ENCODE data around the gene LAMA2. TPM values are rescaled to one million over a fixed set of nuclear protein-coding genes. Genes with fewer than 3 reads are reported as not detected.

Gene LAMA2
- total RNA-seq, 1 donor from 2014 or later: 185 TPM

DNA sequence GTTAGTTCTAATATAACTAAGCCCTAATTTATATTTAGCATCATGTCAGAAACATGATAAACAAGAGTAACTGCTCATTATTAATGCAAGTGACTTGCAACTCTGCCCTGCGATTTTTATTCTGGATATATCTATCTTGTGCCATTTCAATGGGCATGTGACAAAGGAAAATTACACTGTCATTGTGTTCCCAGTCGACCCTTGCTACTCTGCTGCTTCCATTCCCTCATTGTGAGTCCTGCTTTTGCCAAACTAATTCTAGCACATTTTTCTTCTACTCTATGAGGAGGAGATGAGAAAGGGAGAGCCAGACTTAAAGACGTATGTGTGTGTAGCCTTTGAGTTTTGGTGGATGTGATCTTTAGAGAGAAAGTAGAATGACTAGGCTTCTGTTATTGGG lies 551.2 kb downstream of the LAMA2 start:
- TF ChIP-seq, protein P1, sequence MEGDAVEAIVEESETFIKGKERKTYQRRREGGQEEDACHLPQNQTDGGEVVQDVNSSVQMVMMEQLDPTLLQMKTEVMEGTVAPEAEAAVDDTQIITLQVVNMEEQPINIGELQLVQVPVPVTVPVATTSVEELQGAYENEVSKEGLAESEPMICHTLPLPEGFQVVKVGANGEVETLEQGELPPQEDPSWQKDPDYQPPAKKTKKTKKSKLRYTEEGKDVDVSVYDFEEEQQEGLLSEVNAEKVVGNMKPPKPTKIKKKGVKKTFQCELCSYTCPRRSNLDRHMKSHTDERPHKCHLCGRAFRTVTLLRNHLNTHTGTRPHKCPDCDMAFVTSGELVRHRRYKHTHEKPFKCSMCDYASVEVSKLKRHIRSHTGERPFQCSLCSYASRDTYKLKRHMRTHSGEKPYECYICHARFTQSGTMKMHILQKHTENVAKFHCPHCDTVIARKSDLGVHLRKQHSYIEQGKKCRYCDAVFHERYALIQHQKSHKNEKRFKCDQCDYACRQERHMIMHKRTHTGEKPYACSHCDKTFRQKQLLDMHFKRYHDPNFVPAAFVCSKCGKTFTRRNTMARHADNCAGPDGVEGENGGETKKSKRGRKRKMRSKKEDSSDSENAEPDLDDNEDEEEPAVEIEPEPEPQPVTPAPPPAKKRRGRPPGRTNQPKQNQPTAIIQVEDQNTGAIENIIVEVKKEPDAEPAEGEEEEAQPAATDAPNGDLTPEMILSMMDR (IDR thresholded peaks at IDR 0.05; ENCODE audit: borderline replicate concordance): no peak
- DNase-seq: no peak
- Histone ChIP-seq H3K27me3 (ENCODE audit: low read depth) (no peaks in the 10 kb centered on the region), H3K4me3 (no peak overlapping the region), H3K27ac (replicated peaks) (peak overlapping the region; percentile 57), H3K36me3 (peaks cover 10% of the 10 kb centered on the region), H3K9me3 (replicated peaks) (no peaks in the 10 kb centered on the region), H3K4me1 (peaks cover 23% of the 10 kb centered on the region)
- intact Hi-C loops (cut with micrococcal nuclease): no loop called here

DNA sequence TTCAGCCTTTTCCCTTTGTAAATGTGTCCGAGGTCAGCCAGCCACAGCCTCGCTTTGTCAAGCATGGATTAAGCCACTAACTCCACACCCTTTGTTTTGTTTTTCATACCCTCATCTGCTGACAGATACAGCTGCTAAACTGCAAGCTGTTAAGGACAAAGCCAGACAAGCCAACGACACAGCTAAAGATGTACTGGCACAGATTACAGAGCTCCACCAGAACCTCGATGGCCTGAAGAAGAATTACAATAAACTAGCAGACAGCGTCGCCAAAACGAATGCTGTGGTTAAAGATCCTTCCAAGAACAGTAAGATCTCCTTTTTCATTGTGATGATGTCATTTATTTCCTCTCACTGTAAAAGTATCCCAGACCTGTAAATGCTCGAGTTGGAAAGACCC lies 557.8 kb downstream of the LAMA2 start:
- Histone ChIP-seq H3K4me1 (peaks cover 44% of the 10 kb centered on the region), H3K27me3 (ENCODE audit: low read depth) (no peaks in the 10 kb centered on the region), H3K4me3 (no peak overlapping the region), H3K27ac (replicated peaks) (peak overlapping the region; percentile 63), H3K36me3 (peaks cover 11% of the 10 kb centered on the region), H3K9me3 (replicated peaks) (no peaks in the 10 kb centered on the region)
- DNase-seq: no peak
- TF ChIP-seq, protein P1 (IDR thresholded peaks at IDR 0.05; ENCODE audit: borderline replicate concordance): peak; percentile 26
- intact Hi-C loops (cut with micrococcal nuclease): no loop called here

DNA sequence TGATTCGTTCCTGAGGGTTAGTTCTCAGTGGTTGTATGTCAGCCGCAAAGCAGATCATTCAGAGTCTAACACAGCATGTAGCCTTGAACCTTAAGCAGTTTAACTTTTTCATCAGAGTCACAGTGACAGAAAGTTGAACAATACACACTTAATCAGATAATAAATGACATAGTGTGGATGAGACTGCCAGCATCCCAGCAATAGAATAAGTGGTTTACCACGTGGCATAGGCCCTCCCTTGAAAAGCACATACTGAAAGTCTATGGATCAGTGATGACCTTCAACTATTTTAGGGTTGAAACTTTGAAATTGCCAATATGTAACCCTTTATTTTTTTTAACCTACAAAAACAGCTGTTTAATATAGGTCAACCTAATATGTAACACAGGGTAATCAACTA lies 561.7 kb downstream of the LAMA2 start:
- DNase-seq: no peak
- Histone ChIP-seq H3K4me1 (peaks cover 32% of the 10 kb centered on the region), H3K4me3 (no peak overlapping the region), H3K9me3 (replicated peaks) (no peaks in the 10 kb centered on the region), H3K27ac (replicated peaks) (peak overlapping the region; percentile 29), H3K27me3 (ENCODE audit: low read depth) (no peaks in the 10 kb centered on the region), H3K36me3 (peaks cover 23% of the 10 kb centered on the region)
- TF ChIP-seq, protein P1 (IDR thresholded peaks at IDR 0.05; ENCODE audit: borderline replicate concordance): no peak
- intact Hi-C loops (cut with micrococcal nuclease): no loop called here

DNA sequence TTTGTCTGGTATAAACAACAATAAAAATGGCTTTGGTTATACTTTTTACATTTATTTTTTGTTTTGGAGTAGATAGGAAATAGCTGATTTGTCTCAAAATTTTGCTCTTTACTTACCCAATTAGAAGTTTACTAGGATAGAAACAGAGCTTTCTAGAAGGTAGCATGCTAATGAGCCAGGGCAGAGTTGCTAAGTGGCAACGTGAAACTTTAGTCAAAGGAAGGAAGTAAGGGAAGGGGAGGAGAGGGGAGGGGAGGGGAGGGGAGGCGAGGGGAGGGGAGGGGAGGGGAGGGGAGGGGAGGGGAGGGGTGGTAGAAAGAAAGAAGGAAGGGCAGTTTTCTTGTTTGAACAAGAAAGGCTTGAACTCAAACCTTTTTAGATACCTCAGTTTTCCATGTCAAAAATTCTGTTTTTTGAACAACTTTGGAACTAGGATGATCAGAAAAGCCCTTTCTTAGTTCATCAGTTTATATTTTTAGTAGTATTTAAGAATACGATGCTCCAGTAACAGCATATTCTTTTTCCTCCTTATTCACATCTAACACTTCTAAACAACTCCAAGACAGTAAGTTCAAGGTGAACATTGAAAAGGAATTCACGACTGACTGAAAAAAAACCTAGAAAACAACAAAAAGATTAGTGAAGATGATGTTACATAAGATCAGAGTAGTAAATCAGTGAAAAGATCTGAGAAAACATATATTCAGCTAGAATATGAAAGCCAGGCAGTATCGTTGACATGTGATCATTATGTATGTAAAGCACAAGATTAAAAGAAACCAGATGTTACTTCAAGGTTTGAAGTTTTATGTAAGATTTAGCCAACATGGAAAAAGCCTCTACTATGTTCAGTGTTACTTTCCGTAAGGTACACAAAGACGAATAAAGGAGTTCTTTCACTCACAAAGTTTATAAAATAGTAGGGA lies 563.6 kb downstream of the LAMA2 start:
- intact Hi-C loops (cut with micrococcal nuclease): no loop called here
- Histone ChIP-seq H3K27me3 (ENCODE audit: low read depth) (no peaks in the 10 kb centered on the region), H3K9me3 (replicated peaks) (no peaks in the 10 kb centered on the region), H3K36me3 (peaks cover 32% of the 10 kb centered on the region), H3K27ac (replicated peaks) (no peak overlapping the region), H3K4me3 (no peak overlapping the region), H3K4me1 (peaks cover 17% of the 10 kb centered on the region)
- DNase-seq: no peak
- TF ChIP-seq, protein P1 (IDR thresholded peaks at IDR 0.05; ENCODE audit: borderline replicate concordance): no peak

DNA sequence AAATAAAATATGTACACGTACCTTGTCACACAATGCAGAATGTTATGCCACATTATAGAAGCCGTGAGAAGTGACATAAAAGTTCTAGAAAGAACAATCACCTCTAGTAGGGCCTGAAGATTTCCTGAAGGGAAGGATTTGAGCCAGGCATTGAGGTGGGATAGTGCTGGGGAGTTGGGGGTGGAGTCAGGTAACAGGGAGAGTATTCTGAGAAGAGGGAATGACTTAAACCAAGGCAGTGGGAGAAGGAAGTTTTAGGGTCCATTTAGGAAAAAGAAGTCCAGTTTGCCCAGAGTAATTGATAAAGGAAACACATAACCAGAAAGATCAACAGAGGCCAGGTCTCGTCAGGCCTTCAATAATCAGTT lies 564.2 kb downstream of the LAMA2 start:
- DNase-seq: no peak
- TF ChIP-seq, protein P1 (IDR thresholded peaks at IDR 0.05; ENCODE audit: borderline replicate concordance): no peak
- no peaks in the 10 kb centered on the region for H3K9me3 ChIP-seq (replicated peaks)
- peaks cover 32% of the 10 kb centered on the region for H3K36me3 ChIP-seq
- H3K4me1 ChIP-seq: peaks cover 13% of the 10 kb centered on the region
- no peaks in the 10 kb centered on the region for H3K27me3 ChIP-seq (ENCODE audit: low read depth)
- H3K27ac ChIP-seq (replicated peaks): no peak overlapping the region
- intact Hi-C loops (cut with micrococcal nuclease): no loop called here
- no peak overlapping the region for H3K4me3 ChIP-seq
